Measurements from ENCODE around the gene ZNF157. TPM values are rescaled to one million over a fixed set of nuclear protein-coding genes. Genes with fewer than 3 reads are reported as not detected.

Gene ZNF157
- total RNA-seq, 2 donors from 2014 or later, result 0.97 to 1.3 TPM

GRCh38 chrX:47456080-47456479 is 85.7 kb downstream of the ZNF157 start:
- Histone ChIP-seq H3K4me3 (ENCODE audit: low read length) (no peak overlapping the region), H3K27me3 (ENCODE audit: control insufficient read depth, insufficient read depth, low read length, poor library complexity, severe bottlenecking) (no peaks in the 10 kb centered on the region), H3K4me1 (ENCODE audit: control insufficient read depth, insufficient read depth, low read length) (no peaks in the 10 kb centered on the region), H3K9me3 (ENCODE audit: control insufficient read depth, low read length) (no peaks in the 10 kb centered on the region), H3K27ac (ENCODE audit: low read depth, low read length) (no peak overlapping the region), H3K9ac (ENCODE audit: extremely low read depth, low read length, poor library complexity, severe bottlenecking) (no peak overlapping the region), H3K36me3 (ENCODE audit: control insufficient read depth, insufficient read depth, low read length) (peaks cover 5% of the 10 kb centered on the region)
- WGBS, 2 experiments (ENCODE audit: insufficient coverage in 1 of 2, insufficient read length in 1 of 2), result 91 to 94% methylated on average over 4 to 6 of the region's 6 CpGs
- TF ChIP-seq CTCF (conservative IDR thresholded peaks at IDR 0.05), result no peak
- Mint-ChIP-seq H3K9me3 (peaks cover 67% of the 10 kb centered on the region), H3K4me1 (no peaks in the 10 kb centered on the region), H3K27me3 (ENCODE audit: insufficient read depth) (no peaks in the 10 kb centered on the region), H3K36me3 (ENCODE audit: low read depth) (peaks cover 30% of the 10 kb centered on the region), H3K27ac (no peak overlapping the region), H3K4me3 (no peak overlapping the region)
- no peak for DNase-seq

- no peak overlapping the region for H3K9ac ChIP-seq (ENCODE audit: extremely low read depth, low read length, poor library complexity, severe bottlenecking)
- no peaks in the 10 kb centered on the region for H3K27me3 Mint-ChIP-seq (ENCODE audit: insufficient read depth)
- H3K4me1 ChIP-seq (ENCODE audit: control insufficient read depth, insufficient read depth, low read length), result no peaks in the 10 kb centered on the region
- no peaks in the 10 kb centered on the region for H3K27me3 ChIP-seq (ENCODE audit: control insufficient read depth, insufficient read depth, low read length, poor library complexity, severe bottlenecking)
- no peaks in the 10 kb centered on the region for H3K36me3 ChIP-seq (ENCODE audit: control insufficient read depth, insufficient read depth, low read length)
- no peak for DNase-seq
- H3K27ac Mint-ChIP-seq, result no peak overlapping the region
- no peaks in the 10 kb centered on the region for H3K9me3 ChIP-seq (ENCODE audit: control insufficient read depth, low read length)
- no peak overlapping the region for H3K4me3 Mint-ChIP-seq
- H3K36me3 Mint-ChIP-seq (ENCODE audit: low read depth), result peaks cover 17% of the 10 kb centered on the region
- H3K9me3 Mint-ChIP-seq, result peaks cover 58% of the 10 kb centered on the region
- WGBS, 2 experiments (ENCODE audit: insufficient coverage in 1 of 2, insufficient read length in 1 of 2), result 88% methylated on average over 5 of the region's 6 CpGs; no CpG with 5 or more reads in 1 of the 2 experiments
- H3K27ac ChIP-seq (ENCODE audit: low read depth, low read length), result no peak overlapping the region
- no peaks in the 10 kb centered on the region for H3K4me1 Mint-ChIP-seq
- no peak overlapping the region for H3K4me3 ChIP-seq (ENCODE audit: low read length)
- TF ChIP-seq CTCF (conservative IDR thresholded peaks at IDR 0.05), result no peak
These were observed 88.2 kb downstream of the ZNF157 start for GRCh38 chrX:47458528-47458927.

GRCh38 chrX:47460561-47460960 is 90.2 kb downstream of the ZNF157 start:
- peaks cover 62% of the 10 kb centered on the region for H3K9me3 Mint-ChIP-seq
- H3K4me1 Mint-ChIP-seq, result no peaks in the 10 kb centered on the region
- Histone ChIP-seq H3K9ac (ENCODE audit: extremely low read depth, low read length, poor library complexity, severe bottlenecking) (no peak overlapping the region), H3K27ac (ENCODE audit: low read depth, low read length) (no peak overlapping the region), H3K9me3 (ENCODE audit: control insufficient read depth, low read length) (no peaks in the 10 kb centered on the region), H3K4me1 (ENCODE audit: control insufficient read depth, insufficient read depth, low read length) (no peaks in the 10 kb centered on the region), H3K27me3 (ENCODE audit: control insufficient read depth, insufficient read depth, low read length, poor library complexity, severe bottlenecking) (no peaks in the 10 kb centered on the region), H3K4me3 (ENCODE audit: low read length) (no peak overlapping the region), H3K36me3 (ENCODE audit: control insufficient read depth, insufficient read depth, low read length) (no peaks in the 10 kb centered on the region)
- no CpG with 5 or more reads among the region's 1 CpG for WGBS, 2 experiments (ENCODE audit: insufficient coverage in 1 of 2, insufficient read length in 1 of 2)
- H3K27ac Mint-ChIP-seq, result no peak overlapping the region
- DNase-seq, result no peak
- H3K36me3 Mint-ChIP-seq (ENCODE audit: low read depth), result peaks cover 12% of the 10 kb centered on the region
- no peaks in the 10 kb centered on the region for H3K27me3 Mint-ChIP-seq (ENCODE audit: insufficient read depth)
- no peak overlapping the region for H3K4me3 Mint-ChIP-seq
- TF ChIP-seq CTCF (conservative IDR thresholded peaks at IDR 0.05), result no peak

Other genes with a start within 250 kb of the ZNF157 start
- 100 to 1,000 TPM in 1 of 2 donors, 10 to 100 TPM in 1; 86.1 to 108 TPM for gene NDUFB11, start 225.9 kb upstream of the ZNF157 start, total RNA-seq
- 10 to 100 TPM; 48.3 to 50.6 TPM for gene RBM10, start 225.4 kb upstream of the ZNF157 start, total RNA-seq
- 100 to 1,000 TPM; 233 to 448 TPM for gene UBA1, start 176.7 kb upstream of the ZNF157 start, total RNA-seq
- gene CDK16, start 151.9 kb upstream of the ZNF157 start, total RNA-seq, result 100 to 1,000 TPM; 167 to 245 TPM
- gene USP11, start 137.6 kb upstream of the ZNF157 start, total RNA-seq, result 100 to 1,000 TPM; 113 to 214 TPM
- 1 to 10 TPM; 2.9 to 5.6 TPM for gene ZNF41, start 112.6 kb downstream of the ZNF157 start, total RNA-seq
- gene ARAF, start 190.6 kb downstream of the ZNF157 start, total RNA-seq, result 10 to 100 TPM; 47.7 to 48.7 TPM
- gene TIMP1, start 211.9 kb downstream of the ZNF157 start, total RNA-seq, result 10 to 100 TPM; 63.5 to 74.8 TPM
- 1 to 10 TPM; 4.9 to 5.3 TPM for gene SYN1, start 249.3 kb downstream of the ZNF157 start, total RNA-seq